Activated CD8-positive, alpha-beta memory T cell treated with anti-CD3 and anti-CD28 coated beads for 48 hours (primary cell): ENCODE results near the gene PHF2.

Source experiments
- DNase-seq, 3 experiments: peaks; one replicate each; pipeline ENCODE4 v3.0.0-alpha.2; 2020; ENCODE audit warnings: low read depth in 2 of 3, low spot score in 2 of 3

Gene PHF2

GRCh38 chr9:93649610-93650261, 73.4 kb downstream of the PHF2 start:
- no peak for DNase-seq

- DNase-seq = no peak
Measured at GRCh38 chr9:93650448-93650847, 74.1 kb downstream of the PHF2 start.

GRCh38 chr9:93651521-93651950, 75.2 kb downstream of the PHF2 start:
- DNase-seq = no peak

GRCh38 chr9:93652604-93653592, 76.5 kb downstream of the PHF2 start:
- DNase-seq = no peak

- no peak for DNase-seq
Measured at GRCh38 chr9:93653760-93654159, 77.4 kb downstream of the PHF2 start.

- DNase-seq = no peak
Measured at GRCh38 chr9:93654351-93654961, 78.1 kb downstream of the PHF2 start.

GRCh38 chr9:93655621-93656425, 79.4 kb downstream of the PHF2 start:
- DNase-seq = no peak

GRCh38 chr9:93656426-93657239, 80.2 kb downstream of the PHF2 start:
- no peak for DNase-seq

GRCh38 chr9:93657331-93658111, 81.1 kb downstream of the PHF2 start:
- no peak for DNase-seq

GRCh38 chr9:93658184-93658925, 82.0 kb downstream of the PHF2 start:
- no peak for DNase-seq

GRCh38 chr9:93659044-93659836, 82.9 kb downstream of the PHF2 start:
- DNase-seq = no peak

- no peak for DNase-seq
Measured at GRCh38 chr9:93659837-93660177, 83.4 kb downstream of the PHF2 start.

GRCh38 chr9:93660352-93661046, 84.1 kb downstream of the PHF2 start:
- DNase-seq = no peak

- DNase-seq = no peak
Measured at GRCh38 chr9:93661591-93661990, 85.2 kb downstream of the PHF2 start.

- DNase-seq = no peak
Measured at GRCh38 chr9:93662016-93662638, 85.7 kb downstream of the PHF2 start.

- no peak for DNase-seq
Measured at GRCh38 chr9:93662952-93663572, 86.7 kb downstream of the PHF2 start.
